Mesenchymal stem cell (in vitro differentiated cells and primary cell): Measurements from ENCODE around the gene CMSS1.

Source experiments
- DNase-seq: peaks from one replicate; pipeline ENCODE4 v3.0.0-alpha.2; 2013
- H2AFZ ChIP-seq: one replicate; pipeline ENCODE4 v1.6.1; 2013; ENCODE audit warnings: low read depth, mild to moderate bottlenecking, control low read depth, inconsistent platforms, low read length, moderate library complexity
- H2AK5ac ChIP-seq: 2 replicates; pipeline ENCODE4 v1.6.1; 2013; ENCODE audit warnings: low read length, moderate library complexity, mild to moderate bottlenecking, inconsistent platforms; ENCODE audit not compliant: severe bottlenecking
- H2BK120ac ChIP-seq: one replicate; pipeline ENCODE4 v1.6.1; 2013; ENCODE audit warnings: low read depth, mild to moderate bottlenecking, inconsistent platforms, low read length, moderate library complexity
- H2BK12ac ChIP-seq, 2 experiments: one replicate each; pipeline ENCODE4 v1.6.1; 2013; ENCODE audit warnings: inconsistent platforms in 2 of 2, low read length in 2 of 2, mild to moderate bottlenecking in 2 of 2, moderate library complexity in 2 of 2, control low read depth in 1 of 2
- H2BK15ac ChIP-seq: one replicate; pipeline ENCODE4 v1.6.1; 2013; ENCODE audit warnings: mild to moderate bottlenecking, low read depth, inconsistent platforms; ENCODE audit not compliant: poor library complexity, severe bottlenecking
- H2BK5ac ChIP-seq: 2 replicates; pipeline ENCODE4 v1.6.1; 2013; ENCODE audit warnings: low read depth, mild to moderate bottlenecking, low read length, control low read depth, inconsistent platforms; ENCODE audit not compliant: poor library complexity, severe bottlenecking
- H3K14ac ChIP-seq, 2 experiments: one replicate each; pipeline ENCODE4 v1.6.1; 2013; ENCODE audit warnings: inconsistent platforms in 2 of 2, low read length in 2 of 2, control low read depth in 1 of 2, mild to moderate bottlenecking in 1 of 2, moderate library complexity in 1 of 2
- H3K18ac ChIP-seq, 2 experiments: one replicate each; pipeline ENCODE4 v1.6.1; 2013; ENCODE audit warnings: inconsistent platforms in 2 of 2, low read length in 2 of 2, control low read depth in 1 of 2, low read depth in 1 of 2, mild to moderate bottlenecking in 1 of 2
- H3K23ac ChIP-seq, 2 experiments: one replicate each; pipeline ENCODE4 v1.6.1; 2013; ENCODE audit warnings: inconsistent platforms in 2 of 2, low read length in 2 of 2, mild to moderate bottlenecking in 2 of 2, moderate library complexity in 2 of 2, control low read depth in 1 of 2
- H3K27ac ChIP-seq: 2 replicates; pipeline ENCODE4 v1.5.1; 2013; ENCODE audit warnings: mild to moderate bottlenecking, moderate library complexity, low read length, control low read depth, inconsistent platforms; ENCODE audit not compliant: poor library complexity, severe bottlenecking
- H3K27me3 ChIP-seq, 2 experiments: 2 replicates each; pipeline versions ENCODE4 v1.6.1 to v1.7.0; 2013; ENCODE audit warnings: low read length in 2 of 2, mild to moderate bottlenecking in 2 of 2, moderate library complexity in 2 of 2, control low read depth in 1 of 2, inconsistent platforms in 1 of 2; ENCODE audit not compliant: control insufficient read depth in 1 of 2, insufficient read depth in 1 of 2
- H3K36me3 ChIP-seq, 2 experiments: 2 replicates each; pipeline versions ENCODE4 v1.6.1 to v1.7.0; 2013; ENCODE audit warnings: low read length in 2 of 2, control low read depth in 1 of 2, inconsistent platforms in 1 of 2, low read depth in 1 of 2, mild to moderate bottlenecking in 1 of 2; ENCODE audit not compliant: insufficient read depth in 2 of 2, control insufficient read depth in 1 of 2
- H3K4ac ChIP-seq, 2 experiments: one replicate each; pipeline ENCODE4 v1.6.1; 2013; ENCODE audit warnings: inconsistent platforms in 2 of 2, low read length in 2 of 2, mild to moderate bottlenecking in 2 of 2, moderate library complexity in 2 of 2, control low read depth in 1 of 2, low read depth in 1 of 2
- H3K4me1 ChIP-seq: 2 replicates; pipeline ENCODE4 v1.6.1; 2013; ENCODE audit warnings: low read depth, low read length, control low read depth; ENCODE audit not compliant: control insufficient read depth, insufficient read depth
- H3K4me2 ChIP-seq: 2 replicates; pipeline ENCODE4 v1.6.1; 2013; ENCODE audit warnings: low read length, mild to moderate bottlenecking, inconsistent platforms; ENCODE audit not compliant: poor library complexity, severe bottlenecking
- H3K4me3 ChIP-seq, 2 experiments: 2 replicates each; pipeline versions ENCODE4 v1.5.1 to v1.7.0; 2013; ENCODE audit warnings: low read length in 2 of 2, mild to moderate bottlenecking in 2 of 2, control low read depth in 1 of 2, low read depth in 1 of 2; ENCODE audit not compliant: insufficient read depth in 1 of 2
- H3K79me1 ChIP-seq: replicated peaks from 2 replicates; pipeline ENCODE4 v1.6.1; 2013; ENCODE audit warnings: mild to moderate bottlenecking, control low read depth, low read length, inconsistent platforms; ENCODE audit not compliant: poor library complexity, severe bottlenecking
- H3K9ac ChIP-seq: 2 replicates; pipeline ENCODE4 v1.7.0; 2013; ENCODE audit warnings: mild to moderate bottlenecking, low read length, moderate library complexity
- H3K9me3 ChIP-seq: 2 replicates; pipeline ENCODE4 v1.7.0; 2013; ENCODE audit warnings: mild to moderate bottlenecking, low read length; ENCODE audit not compliant: control insufficient read depth
- H4K8ac ChIP-seq: one replicate; pipeline ENCODE4 v1.6.1; 2013; ENCODE audit warnings: inconsistent platforms, mild to moderate bottlenecking, low read length, moderate library complexity
- H4K91ac ChIP-seq: one replicate; pipeline ENCODE4 v1.6.1; 2013; ENCODE audit warnings: mild to moderate bottlenecking, low read length, inconsistent platforms
- WGBS: methylation state at CpG from one replicate; pipeline ENCODE4 v1.1.7; 2013; ENCODE audit warnings: mixed read lengths; 5-methylcytosine and 5-hydroxymethylcytosine counted together

The CMSS1 gene

DNA sequence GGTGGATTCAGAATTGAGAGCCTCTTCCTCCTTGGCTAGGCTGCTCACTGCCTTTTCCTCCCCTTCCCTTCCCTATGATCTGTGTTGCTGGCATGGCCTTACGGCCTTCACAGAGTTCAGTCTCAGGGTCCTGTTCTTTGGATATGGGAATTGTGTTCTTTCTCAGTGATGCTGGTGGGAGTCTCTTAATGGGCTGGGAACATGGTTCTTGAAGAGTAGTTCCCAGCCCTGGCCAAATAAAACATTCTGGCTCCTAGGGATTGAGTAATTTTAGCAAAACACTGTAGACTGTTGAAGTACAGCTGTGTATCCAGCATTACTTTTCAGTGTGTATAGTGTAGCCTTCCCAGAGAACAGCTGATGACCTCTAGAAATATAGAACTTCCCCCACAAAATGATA is 319.3 kb downstream of the CMSS1 start:
- Histone ChIP-seq H3K23ac (no peak overlapping the region), H3K27ac (no peak overlapping the region), H3K4me1 (no peaks in the 10 kb centered on the region), H2BK5ac (no peak overlapping the region), H3K4me3 (no peak overlapping the region), H4K8ac (no peak overlapping the region), H3K14ac (no peak overlapping the region), H2BK120ac (no peak overlapping the region), H3K27me3 (no peaks in the 10 kb centered on the region), H3K4ac (no peak overlapping the region), H3K9ac (no peak overlapping the region), H2BK12ac (no peak overlapping the region), H3K18ac (peak overlapping the region in 1 of 2 experiments; percentile 58), H4K91ac (no peak overlapping the region), H2AFZ (no peak overlapping the region), H3K79me1 (no peaks in the 10 kb centered on the region), H2BK15ac (no peak overlapping the region), H3K9me3 (no peaks in the 10 kb centered on the region), H3K36me3 (no peaks in the 10 kb centered on the region), H3K4me2 (no peak overlapping the region), H2AK5ac (no peak overlapping the region)
- no peak for DNase-seq
- 100% methylated on average over 1 of the region's 1 CpG for WGBS

DNA sequence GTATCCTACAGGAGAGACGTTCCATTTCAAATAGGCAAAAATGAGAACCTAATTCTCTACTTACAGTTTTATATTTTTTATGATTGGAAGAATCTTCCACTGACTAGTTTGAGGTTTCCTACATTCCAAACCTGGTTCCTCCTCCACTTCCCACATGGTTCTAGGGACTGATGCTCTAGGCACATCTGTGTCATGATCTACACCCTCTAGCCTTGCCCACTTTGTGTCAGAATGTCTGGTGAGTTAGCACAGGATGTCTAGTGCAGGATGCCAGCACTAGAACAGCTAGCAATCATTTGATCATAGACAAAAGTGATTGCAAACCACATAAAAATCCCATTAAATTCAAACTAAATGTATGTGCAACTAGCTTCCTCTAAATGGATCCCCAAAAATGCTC is 323.3 kb downstream of the CMSS1 start:
- Histone ChIP-seq H3K27me3 (no peaks in the 10 kb centered on the region), H2BK15ac (no peak overlapping the region), H3K9me3 (peaks cover 4% of the 10 kb centered on the region), H3K14ac (no peak overlapping the region), H3K4ac (no peak overlapping the region), H3K27ac (no peak overlapping the region), H3K4me2 (no peak overlapping the region), H2AFZ (no peak overlapping the region), H4K91ac (no peak overlapping the region), H3K18ac (peak overlapping the region in 1 of 2 experiments; percentile 5), H3K23ac (no peak overlapping the region), H3K9ac (peak overlapping the region; percentile 5), H2AK5ac (no peak overlapping the region), H3K4me3 (no peak overlapping the region), H4K8ac (no peak overlapping the region), H2BK120ac (no peak overlapping the region), H2BK12ac (no peak overlapping the region), H2BK5ac (no peak overlapping the region), H3K36me3 (no peaks in the 10 kb centered on the region), H3K79me1 (no peaks in the 10 kb centered on the region), H3K4me1 (no peaks in the 10 kb centered on the region)
- no CpG with 5 or more reads among the region's 1 CpG for WGBS
- DNase-seq: no peak

DNA sequence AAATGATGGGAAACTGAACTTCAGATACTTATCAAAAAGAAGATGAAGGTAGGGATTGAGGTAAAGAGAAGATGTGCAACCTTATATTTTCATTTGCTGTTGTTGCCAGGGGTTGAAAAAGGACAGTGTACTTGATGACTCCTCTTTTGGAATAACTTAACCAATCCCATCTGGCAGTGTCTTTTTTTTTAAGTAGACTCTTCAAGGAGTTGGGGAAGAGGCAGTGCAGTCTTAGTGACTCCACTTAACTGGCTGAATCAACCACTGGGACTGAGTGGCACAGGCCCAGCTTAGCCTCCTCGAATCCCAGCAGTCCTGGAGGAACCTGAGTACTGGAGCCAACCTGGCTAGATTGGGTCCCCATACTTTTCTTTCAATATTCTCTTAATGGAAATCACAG is 323.9 kb downstream of the CMSS1 start:
- WGBS: 92% methylated on average over 1 of the region's 1 CpG
- H2AFZ ChIP-seq: no peak overlapping the region
- no peak overlapping the region for H2BK120ac ChIP-seq
- H2BK15ac ChIP-seq: no peak overlapping the region
- no peak for DNase-seq
- H3K23ac ChIP-seq: no peak overlapping the region
- no peak overlapping the region for H4K8ac ChIP-seq
- no peak overlapping the region for H3K9ac ChIP-seq
- no peak overlapping the region for H3K18ac ChIP-seq
- H3K9me3 ChIP-seq: peaks cover 4% of the 10 kb centered on the region
- H3K14ac ChIP-seq: no peak overlapping the region
- no peak overlapping the region for H2BK12ac ChIP-seq
- no peaks in the 10 kb centered on the region for H3K27me3 ChIP-seq
- H4K91ac ChIP-seq: no peak overlapping the region
- no peak overlapping the region for H3K4ac ChIP-seq
- H3K4me1 ChIP-seq: no peaks in the 10 kb centered on the region
- H3K4me3 ChIP-seq: no peak overlapping the region
- H2AK5ac ChIP-seq: no peak overlapping the region
- H2BK5ac ChIP-seq: no peak overlapping the region
- no peak overlapping the region for H3K27ac ChIP-seq
- no peak overlapping the region for H3K4me2 ChIP-seq
- no peaks in the 10 kb centered on the region for H3K36me3 ChIP-seq
- no peaks in the 10 kb centered on the region for H3K79me1 ChIP-seq

DNA sequence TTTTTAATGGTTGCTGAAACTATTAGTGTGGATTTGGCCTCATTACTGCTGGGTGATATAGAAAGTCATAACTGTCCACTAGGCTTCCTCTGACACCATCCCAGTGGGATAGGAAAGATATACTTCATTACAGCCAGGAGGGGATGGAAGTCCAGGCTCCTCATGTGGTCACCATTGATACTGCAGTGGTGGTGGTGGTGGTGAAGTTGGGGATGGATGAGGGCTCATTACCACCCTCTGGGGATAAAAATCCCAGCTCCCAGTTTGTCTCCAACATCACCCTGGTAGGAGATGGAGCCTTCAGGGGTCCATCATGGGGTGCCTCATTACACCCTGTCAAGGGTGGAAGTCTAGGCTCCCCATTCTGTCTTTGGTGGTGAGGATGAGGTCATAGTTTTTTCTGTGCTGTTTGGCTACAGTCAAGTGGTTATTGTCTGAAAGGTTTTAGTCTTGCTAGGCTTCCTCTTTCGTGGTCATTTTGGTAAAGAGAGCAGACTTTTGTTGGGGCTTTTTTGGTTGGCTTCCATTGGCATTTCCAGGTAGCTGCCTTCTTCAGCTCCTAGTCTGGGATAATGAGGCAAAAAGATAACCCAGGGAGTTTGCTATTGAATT is 326.7 kb downstream of the CMSS1 start:
- Histone ChIP-seq H2AFZ (no peak overlapping the region), H3K18ac (no peak overlapping the region), H4K91ac (no peak overlapping the region), H3K36me3 (no peaks in the 10 kb centered on the region), H3K23ac (no peak overlapping the region), H2AK5ac (no peak overlapping the region), H2BK120ac (no peak overlapping the region), H2BK15ac (no peak overlapping the region), H3K27me3 (no peaks in the 10 kb centered on the region), H2BK12ac (no peak overlapping the region), H3K4me1 (no peaks in the 10 kb centered on the region), H2BK5ac (no peak overlapping the region), H3K4me3 (no peak overlapping the region), H3K27ac (no peak overlapping the region), H3K9me3 (peaks cover 4% of the 10 kb centered on the region), H3K9ac (no peak overlapping the region), H3K14ac (no peak overlapping the region), H3K4me2 (no peak overlapping the region), H3K79me1 (no peaks in the 10 kb centered on the region), H3K4ac (no peak overlapping the region), H4K8ac (no peak overlapping the region)
- no peak for DNase-seq
- WGBS: 88% methylated on average over 1 of the region's 1 CpG
